ENCODE results near the gene SSBP2. TPM values are rescaled to one million over a fixed set of nuclear protein-coding genes. Genes with fewer than 3 reads are reported as not detected.

SSBP2 gene
- total RNA-seq, 4 donors from 2014 or later: 10.9 to 22.3 (median 14.9) TPM

- no peak for DNase-seq
- H3K27me3 ChIP-seq: no peaks in the 10 kb centered on the region
- TF ChIP-seq POLR2A (IDR thresholded peaks at IDR 0.05) (no peak), CTCF (IDR thresholded peaks at IDR 0.05) (no peak)
Observed at GRCh38 chr5:81435023-81435422, 315.9 kb downstream of the SSBP2 start.

DNA sequence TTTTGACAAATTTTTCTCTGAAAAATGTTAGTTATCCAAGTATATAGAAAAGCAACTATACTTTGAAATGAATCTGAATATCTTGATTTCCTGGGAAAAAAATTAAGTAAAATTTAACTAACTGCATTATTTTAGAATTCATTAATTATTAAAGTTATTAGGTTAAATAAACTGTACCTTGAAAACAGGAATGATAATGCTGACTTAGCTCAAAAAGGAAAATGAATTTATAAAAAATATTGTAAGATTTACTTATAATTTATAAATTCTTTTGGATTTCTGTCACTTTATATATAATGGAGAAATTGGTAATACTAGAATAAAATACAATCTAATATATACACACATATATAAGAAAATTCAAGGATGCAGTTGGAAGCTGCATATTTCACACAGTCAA, 320.9 kb downstream of the SSBP2 start:
- H3K9me3 ChIP-seq: no peaks in the 10 kb centered on the region
- TF ChIP-seq CTCF (IDR thresholded peaks at IDR 0.05): no peak
- no peak for TF ChIP-seq POLR2A (IDR thresholded peaks at IDR 0.05)
- no peak overlapping the region for H3K4me3 ChIP-seq
- DNase-seq: no peak
- no peaks in the 10 kb centered on the region for H3K36me3 ChIP-seq
- peaks cover 0 to 7% (median 0%) of the 10 kb centered on the region in 4 donors for H3K4me1 ChIP-seq
- no peaks in the 10 kb centered on the region for H3K27me3 ChIP-seq
- no peak overlapping the region for H3K27ac ChIP-seq

More at GRCh38 chr5:81435023-81435422, 315.9 kb downstream of the SSBP2 start:
- Histone ChIP-seq H3K9me3 (no peaks in the 10 kb centered on the region), H3K4me3 (no peak overlapping the region), H3K4me1 (no peaks in the 10 kb centered on the region), H3K27ac (no peak overlapping the region), H3K36me3 (no peaks in the 10 kb centered on the region)

GRCh38 chr5:81429363-81429762, 321.5 kb downstream of the SSBP2 start:
- Histone ChIP-seq H3K9me3 (no peaks in the 10 kb centered on the region), H3K36me3 (no peaks in the 10 kb centered on the region), H3K27ac (no peak overlapping the region), H3K4me1 (peaks cover 0 to 7% (median 0%) of the 10 kb centered on the region in 4 donors), H3K27me3 (no peaks in the 10 kb centered on the region), H3K4me3 (no peak overlapping the region)
- TF ChIP-seq POLR2A (IDR thresholded peaks at IDR 0.05): no peak
- no peak for TF ChIP-seq CTCF (IDR thresholded peaks at IDR 0.05)
- no peak for DNase-seq

GRCh38 chr5:81428861-81429260, 322.0 kb downstream of the SSBP2 start:
- no peak overlapping the region for H3K27ac ChIP-seq
- peaks cover 0 to 7% (median 0%) of the 10 kb centered on the region in 4 donors for H3K4me1 ChIP-seq
- H3K4me3 ChIP-seq: no peak overlapping the region
- DNase-seq: no peak
- no peaks in the 10 kb centered on the region for H3K36me3 ChIP-seq
- no peak for TF ChIP-seq POLR2A (IDR thresholded peaks at IDR 0.05)
- no peak for TF ChIP-seq CTCF (IDR thresholded peaks at IDR 0.05)
- H3K27me3 ChIP-seq: no peaks in the 10 kb centered on the region
- no peaks in the 10 kb centered on the region for H3K9me3 ChIP-seq

- no peaks in the 10 kb centered on the region for H3K36me3 ChIP-seq
- no peak overlapping the region for H3K27ac ChIP-seq
- H3K27me3 ChIP-seq: no peaks in the 10 kb centered on the region
- H3K9me3 ChIP-seq: no peaks in the 10 kb centered on the region
- DNase-seq: no peak
- TF ChIP-seq POLR2A (IDR thresholded peaks at IDR 0.05) (no peak), CTCF (IDR thresholded peaks at IDR 0.05) (no peak)
- H3K4me3 ChIP-seq: no peak overlapping the region
- H3K4me1 ChIP-seq: peaks cover 0 to 7% (median 0%) of the 10 kb centered on the region in 4 donors
Observed at GRCh38 chr5:81428446-81428845, 322.5 kb downstream of the SSBP2 start.

DNA sequence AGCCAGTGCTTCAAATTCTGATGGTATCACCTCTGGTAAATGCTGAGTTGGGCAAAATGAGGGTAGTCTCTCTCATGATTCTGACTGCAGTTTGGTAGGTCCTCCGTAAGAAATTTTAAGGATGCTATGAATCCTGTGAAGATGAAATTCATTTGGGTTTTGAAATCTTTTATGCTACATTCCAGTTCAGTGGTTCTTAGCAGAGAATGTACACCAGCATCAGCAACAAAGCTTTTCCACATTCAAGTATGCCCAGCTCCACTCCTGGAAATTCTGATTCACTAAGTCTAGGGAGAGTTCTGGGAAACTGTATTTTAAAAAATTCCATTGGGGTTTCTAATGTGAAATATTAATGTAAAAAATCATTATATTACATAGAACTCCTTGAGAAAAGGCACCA, 323.3 kb downstream of the SSBP2 start:
- Histone ChIP-seq H3K4me1 (peaks cover 0 to 7% (median 0%) of the 10 kb centered on the region in 4 donors), H3K27ac (no peak overlapping the region), H3K4me3 (no peak overlapping the region), H3K36me3 (no peaks in the 10 kb centered on the region), H3K27me3 (no peaks in the 10 kb centered on the region), H3K9me3 (no peaks in the 10 kb centered on the region)
- no peak for DNase-seq
- TF ChIP-seq POLR2A (IDR thresholded peaks at IDR 0.05): no peak
- no peak for TF ChIP-seq CTCF (IDR thresholded peaks at IDR 0.05)

Data from Peyer's patch (tissue), 4 donors.